GM03348 (cell line): ENCODE data around the gene ZBTB18.
"Not testable (repeated sequence)": the region's sequence is repeated elsewhere in the genome, so short reads cannot be mapped to it uniquely, and the experiment has no call there.

ENCODE experiments used
- DNase-seq: peaks from one replicate; pipeline ENCODE4 v3.0.0; 2012; ENCODE audit warnings: low spot score

The ZBTB18 gene

DNA sequence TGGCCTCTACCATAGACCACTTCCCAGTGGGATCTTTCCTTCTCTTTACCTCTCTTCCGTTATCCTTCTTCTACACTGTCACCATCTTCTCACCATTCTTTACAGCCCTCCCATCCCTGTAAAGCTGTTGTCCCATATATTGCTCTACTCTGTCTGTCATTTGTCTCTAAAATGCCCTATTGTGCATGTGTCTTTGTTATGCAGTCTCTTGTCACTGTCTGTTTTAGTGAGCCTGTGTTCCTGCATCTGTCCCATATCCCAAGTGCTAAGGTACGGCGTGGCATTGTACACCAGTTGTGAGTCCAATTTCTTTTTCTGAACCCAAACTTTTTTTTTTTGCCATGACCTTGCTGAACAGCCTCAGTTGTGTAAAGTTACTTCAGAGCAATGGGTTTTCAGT is 8.8 kb upstream of the ZBTB18 start:
- DNase-seq = no peak

DNA sequence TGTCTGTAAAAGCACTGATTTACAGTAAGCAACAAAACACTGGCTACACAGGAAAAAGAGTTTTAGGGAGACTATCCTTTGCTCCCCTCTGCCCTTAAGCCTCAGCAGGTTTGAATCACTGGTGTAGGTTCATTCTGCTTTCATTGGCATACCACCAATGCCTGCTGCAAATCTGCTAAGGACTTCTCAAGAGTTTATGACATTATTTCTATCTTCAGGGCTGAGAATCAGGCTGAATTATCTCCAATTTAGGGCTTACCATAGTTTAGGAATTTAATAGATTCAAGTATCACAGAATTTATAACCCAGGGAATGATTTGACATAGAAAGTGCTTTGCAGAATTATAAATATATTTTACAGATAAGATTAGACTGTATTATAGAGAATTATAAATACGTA is 6.7 kb upstream of the ZBTB18 start:
- no peak for DNase-seq

- not testable (repeated sequence) for DNase-seq
Observed at GRCh38 chr1:244046254-244046653, 4.8 kb upstream of the ZBTB18 start.

DNA sequence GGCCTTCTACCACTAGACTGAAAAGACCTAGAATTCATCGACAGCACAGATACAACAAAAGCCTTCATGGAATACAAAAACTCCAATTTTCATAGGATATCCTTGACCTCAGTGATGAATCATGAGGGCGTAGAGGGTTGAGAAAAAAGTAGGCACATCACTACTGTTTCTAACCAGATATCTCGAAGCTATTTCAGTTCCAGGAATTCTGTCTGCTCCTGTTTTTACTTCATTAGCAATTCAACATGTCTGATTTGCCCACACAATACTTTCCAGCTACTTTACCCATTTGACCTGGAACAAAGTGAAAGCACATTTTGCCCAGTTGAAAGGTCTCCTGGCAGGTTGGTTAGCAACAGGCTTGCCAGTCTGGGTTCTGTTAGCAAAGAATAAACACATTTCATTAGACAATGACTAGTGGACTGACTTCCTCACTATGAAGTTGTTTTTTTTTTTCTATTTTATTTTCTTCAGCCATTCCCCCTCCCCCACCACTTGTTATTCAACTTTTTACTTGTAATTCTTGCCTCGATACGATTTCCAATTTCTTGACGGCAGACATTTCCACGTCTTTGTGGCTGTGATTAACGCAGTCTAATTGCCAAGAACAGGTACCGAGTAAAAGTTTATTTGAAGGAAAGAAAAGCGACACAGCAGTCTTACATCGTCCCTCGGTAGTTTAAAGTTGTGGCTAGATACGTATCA is 4.0 kb upstream of the ZBTB18 start:
- no peak for DNase-seq

- peak; percentile 39 for DNase-seq
Observed at GRCh38 chr1:244047621-244048255, 3.3 kb upstream of the ZBTB18 start.

- peak; percentile 99 for DNase-seq
Observed at GRCh38 chr1:244048256-244049161, 2.6 kb upstream of the ZBTB18 start.

- peak; percentile 57 for DNase-seq
Observed at GRCh38 chr1:244049162-244050013, 1.7 kb upstream of the ZBTB18 start.

- DNase-seq = no peak
Observed at GRCh38 chr1:244050014-244050834, 859 bp upstream of the ZBTB18 start.

DNA sequence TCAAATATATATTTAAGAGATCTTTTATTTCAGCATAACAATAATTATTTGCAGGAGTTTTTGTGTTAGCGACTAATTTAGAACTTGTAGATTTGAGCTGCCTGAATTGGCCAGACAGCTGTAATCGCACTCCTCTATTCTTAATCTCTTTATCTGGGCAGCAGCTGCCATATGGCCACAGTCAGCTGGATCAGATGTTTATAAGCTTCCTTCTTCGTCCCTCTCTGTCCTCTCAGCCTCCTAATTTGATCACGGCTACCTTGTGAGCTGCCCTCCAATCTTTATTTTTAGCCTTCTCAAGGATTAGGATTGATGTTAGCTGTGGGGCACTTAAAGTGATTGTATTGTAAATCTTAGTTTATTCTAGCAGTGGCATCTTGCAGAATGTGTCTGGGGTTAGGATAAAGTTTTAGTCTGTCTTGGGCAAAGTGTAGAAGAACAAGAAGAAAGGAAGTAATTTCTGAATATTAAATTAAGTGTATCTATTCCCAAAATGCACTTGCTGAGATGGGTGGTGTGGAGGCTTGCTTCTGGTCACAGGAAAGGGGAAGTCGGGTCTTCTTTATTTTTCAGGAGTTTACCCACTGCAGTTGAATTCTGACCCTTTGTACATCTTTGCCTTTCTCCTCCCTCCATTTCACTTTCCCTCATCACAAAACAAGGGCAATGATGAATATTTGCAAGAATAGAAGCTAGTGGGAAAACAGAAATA is 1.1 kb downstream of the ZBTB18 start:
- DNase-seq = no peak

DNA sequence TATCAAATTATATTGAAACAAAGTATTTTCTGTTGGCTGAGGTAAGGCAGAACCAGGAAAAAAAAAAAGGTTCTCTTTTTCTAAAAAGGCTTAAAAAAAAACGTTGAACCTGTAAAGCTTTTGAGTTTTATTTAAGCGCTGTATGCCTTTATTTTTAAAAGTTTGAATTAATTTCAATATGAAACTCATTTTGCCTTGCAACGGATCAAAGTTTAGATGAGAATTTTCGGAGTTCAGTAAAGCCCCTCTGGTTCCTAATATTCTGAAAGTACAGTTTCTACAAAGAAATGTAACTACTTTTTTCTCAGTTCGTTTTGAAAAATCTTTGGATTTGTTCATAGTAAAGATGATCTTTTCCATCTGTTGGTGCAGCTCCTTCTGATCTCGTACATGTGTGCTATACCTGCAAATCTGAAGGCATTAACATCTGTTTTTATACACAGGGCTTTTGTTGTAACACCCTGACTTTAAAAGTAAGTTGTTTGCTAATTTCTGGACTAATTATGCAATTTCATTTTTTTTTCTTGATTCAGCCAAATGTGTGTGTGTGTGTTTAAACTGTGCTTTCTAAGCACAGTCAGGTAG is 1.7 kb downstream of the ZBTB18 start:
- no peak for DNase-seq

DNA sequence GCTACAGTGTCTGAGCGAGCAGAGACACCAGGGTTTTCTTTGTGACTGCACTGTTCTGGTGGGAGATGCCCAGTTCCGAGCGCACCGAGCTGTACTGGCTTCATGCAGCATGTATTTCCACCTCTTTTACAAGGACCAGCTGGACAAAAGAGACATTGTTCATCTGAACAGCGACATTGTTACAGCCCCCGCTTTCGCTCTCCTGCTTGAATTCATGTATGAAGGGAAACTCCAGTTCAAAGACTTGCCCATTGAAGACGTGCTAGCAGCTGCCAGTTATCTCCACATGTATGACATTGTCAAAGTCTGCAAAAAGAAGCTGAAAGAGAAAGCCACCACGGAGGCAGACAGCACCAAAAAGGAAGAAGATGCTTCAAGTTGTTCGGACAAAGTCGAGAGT is 2.7 kb downstream of the ZBTB18 start:
- DNase-seq = no peak

DNA sequence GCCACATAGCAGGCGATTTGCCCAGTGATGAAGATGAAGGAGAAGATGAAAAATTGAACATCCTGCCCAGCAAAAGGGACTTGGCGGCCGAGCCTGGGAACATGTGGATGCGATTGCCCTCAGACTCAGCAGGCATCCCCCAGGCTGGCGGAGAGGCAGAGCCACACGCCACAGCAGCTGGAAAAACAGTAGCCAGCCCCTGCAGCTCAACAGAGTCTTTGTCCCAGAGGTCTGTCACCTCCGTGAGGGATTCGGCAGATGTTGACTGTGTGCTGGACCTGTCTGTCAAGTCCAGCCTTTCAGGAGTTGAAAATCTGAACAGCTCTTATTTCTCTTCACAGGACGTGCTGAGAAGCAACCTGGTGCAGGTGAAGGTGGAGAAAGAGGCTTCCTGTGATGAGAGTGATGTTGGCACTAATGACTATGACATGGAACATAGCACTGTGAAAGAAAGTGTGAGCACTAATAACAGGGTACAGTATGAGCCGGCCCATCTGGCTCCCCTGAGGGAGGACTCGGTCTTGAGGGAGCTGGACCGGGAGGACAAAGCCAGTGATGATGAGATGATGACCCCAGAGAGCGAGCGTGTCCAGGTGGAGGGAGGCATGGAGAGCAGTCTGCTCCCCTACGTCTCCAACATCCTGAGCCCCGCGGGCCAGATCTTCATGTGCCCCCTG is 3.3 kb downstream of the ZBTB18 start:
- no peak for DNase-seq

DNA sequence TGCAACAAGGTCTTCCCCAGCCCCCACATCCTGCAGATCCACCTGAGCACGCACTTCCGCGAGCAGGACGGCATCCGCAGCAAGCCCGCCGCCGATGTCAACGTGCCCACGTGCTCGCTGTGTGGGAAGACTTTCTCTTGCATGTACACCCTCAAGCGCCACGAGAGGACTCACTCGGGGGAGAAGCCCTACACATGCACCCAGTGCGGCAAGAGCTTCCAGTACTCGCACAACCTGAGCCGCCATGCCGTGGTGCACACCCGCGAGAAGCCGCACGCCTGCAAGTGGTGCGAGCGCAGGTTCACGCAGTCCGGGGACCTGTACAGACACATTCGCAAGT is 3.8 kb downstream of the ZBTB18 start:
- DNase-seq = no peak

DNA sequence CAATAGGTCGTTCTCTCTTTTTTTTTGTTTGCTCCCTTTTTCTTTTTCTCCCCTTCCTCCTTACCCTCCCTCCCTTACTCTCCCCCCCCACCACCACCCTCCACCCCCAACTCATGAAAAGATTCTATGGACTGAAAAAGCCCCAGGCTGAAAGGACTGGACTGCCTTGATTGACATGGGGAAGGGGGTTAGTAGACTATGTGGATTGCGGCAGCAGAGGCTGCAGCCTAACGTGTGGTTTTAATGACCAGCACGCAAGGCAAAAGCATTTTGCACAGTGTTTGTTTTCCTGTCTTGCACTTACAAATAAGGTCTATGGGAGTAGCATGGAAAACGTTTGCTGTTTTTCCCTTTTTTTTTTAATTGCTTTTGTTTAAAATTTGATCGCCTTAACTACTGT is 5.5 kb downstream of the ZBTB18 start:
- DNase-seq = no peak

DNA sequence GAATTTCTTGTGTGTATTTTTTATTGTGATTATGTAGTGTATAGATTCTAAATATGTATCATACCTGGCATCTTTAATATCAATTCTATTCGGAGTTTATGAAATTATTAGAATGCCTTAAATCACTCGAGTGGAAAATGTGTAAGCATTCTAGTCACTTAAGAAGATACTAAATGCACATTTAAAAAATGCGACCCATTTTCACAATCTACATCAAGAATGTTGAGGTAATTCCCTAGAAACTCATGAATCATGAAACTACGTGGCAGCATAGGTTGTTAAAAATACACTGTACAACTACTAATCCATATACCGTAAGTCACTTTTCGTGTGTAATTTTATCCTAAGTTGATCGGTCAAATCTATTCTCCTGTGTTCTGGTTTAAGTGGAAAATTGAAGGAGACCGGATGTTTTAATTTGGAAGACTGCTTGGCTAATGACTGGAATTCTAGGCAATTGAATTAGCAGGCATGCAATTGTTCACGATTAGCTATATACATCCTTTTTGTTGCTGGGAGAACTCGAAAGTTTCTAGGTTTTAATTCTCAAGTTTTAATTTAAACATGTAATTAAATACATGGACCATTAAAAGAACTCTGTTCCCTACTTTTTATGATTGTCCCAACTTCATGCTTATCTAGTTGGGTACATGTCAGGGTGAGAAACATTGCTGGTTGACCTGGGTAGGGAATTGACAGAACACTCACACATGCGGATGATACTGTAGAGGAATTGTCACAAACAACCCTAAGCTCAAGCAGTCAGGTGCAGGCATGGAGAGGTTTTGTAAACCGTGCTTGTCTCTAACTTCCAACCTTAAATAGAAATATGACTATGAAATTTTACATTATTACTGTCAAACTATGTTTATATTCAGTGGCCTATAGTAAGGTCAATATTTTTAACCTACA is 6.6 kb downstream of the ZBTB18 start:
- DNase-seq = no peak

GRCh38 chr1:244060117-244060516 is 9.0 kb downstream of the ZBTB18 start:
- no peak for DNase-seq

- no peak for DNase-seq
Observed at GRCh38 chr1:244060686-244061085, 9.6 kb downstream of the ZBTB18 start.

DNA sequence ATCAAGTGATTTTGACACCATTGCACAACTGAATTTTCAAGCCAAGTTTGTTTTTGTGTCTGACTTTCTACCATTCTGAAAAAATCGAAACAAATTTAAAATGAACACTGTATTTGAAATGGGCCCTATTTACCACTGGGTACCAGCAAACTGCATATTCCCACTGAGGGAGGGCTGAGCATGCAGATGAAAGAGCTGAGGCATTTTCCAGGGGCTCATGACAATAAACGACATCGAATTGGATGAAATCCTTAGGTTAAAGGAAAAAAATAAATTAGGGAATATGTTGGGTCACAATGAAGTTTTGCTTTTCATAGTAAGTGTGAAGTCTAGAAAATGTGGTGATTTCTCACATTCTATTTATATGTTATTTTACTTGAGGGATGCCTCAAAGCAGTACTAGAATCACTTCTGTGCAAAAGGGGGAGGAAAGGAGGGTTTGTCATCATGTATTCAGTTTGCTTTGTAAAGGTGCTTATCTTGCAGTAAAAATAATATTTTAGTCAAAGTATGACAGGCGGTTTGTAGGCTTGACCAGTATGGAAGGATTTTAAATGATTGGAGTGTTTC is 11.2 kb downstream of the ZBTB18 start:
- DNase-seq = no peak
